HepG2 (cell line): ENCODE measurements around the gene TGM1. TPM values are rescaled to one million over a fixed set of nuclear protein-coding genes. Genes with fewer than 3 reads are reported as not detected.

Experiments used
- CEBPG ChIP-seq: IDR thresholded peaks from 2 replicates; pipeline ENCODE4 v1.6.1; 2016
- CHCHD3 ChIP-seq: sonication (generic); formaldehyde crosslinking; IDR thresholded peaks from 2 replicates; pipeline ENCODE4 v1.8.0; 2022; ENCODE audit warnings: mild to moderate bottlenecking, missing genetic modification reagents, moderate library complexity
- DR1 ChIP-seq: sonication (generic); formaldehyde crosslinking; IDR thresholded peaks from 2 replicates; pipeline ENCODE4 v1.8.0; 2021; ENCODE audit warnings: mild to moderate bottlenecking, missing genetic modification reagents, inconsistent platforms
- HCFC1 ChIP-seq: fragments of 150-350 bp; IDR thresholded peaks from 2 replicates; pipeline ENCODE4 v1.6.1; 2014; ENCODE audit warnings: low read depth, low read length
- HNRNPLL ChIP-seq: fragments of 200-400 bp; formaldehyde crosslinking; IDR thresholded peaks from 2 replicates; pipeline ENCODE4 v1.6.1; 2017; ENCODE audit warnings: mild to moderate bottlenecking, low read depth, low read length; ENCODE audit not compliant: poor library complexity, severe bottlenecking
- HOXD1 ChIP-seq: sonication (generic); formaldehyde crosslinking; IDR thresholded peaks from 2 replicates; pipeline ENCODE4 v1.5.0; 2020; ENCODE audit warnings: missing genetic modification reagents
- MLLT10 ChIP-seq: sonication (generic); formaldehyde crosslinking; IDR thresholded peaks from 2 replicates; pipeline ENCODE4 v1.4.0; 2020; ENCODE audit warnings: missing genetic modification reagents
- NCOR1 ChIP-seq: fragments of 200-600 bp; sonication (generic); IDR thresholded peaks from 2 replicates; pipeline ENCODE4 v1.7.0; 2017; ENCODE audit warnings: antibody characterized with exemption, low read length, borderline replicate concordance
- POLR2G ChIP-seq: fragments of 200-400 bp; formaldehyde crosslinking; IDR thresholded peaks from 2 replicates; pipeline ENCODE4 v1.6.1; 2018; ENCODE audit warnings: mild to moderate bottlenecking, low read depth, low read length, moderate library complexity
- PRDM15 ChIP-seq: sonication (generic); formaldehyde crosslinking; IDR thresholded peaks from 2 replicates; pipeline ENCODE4 v1.4.0; 2020; ENCODE audit warnings: missing genetic modification reagents
- SETDB1 ChIP-seq: sonication (generic); formaldehyde crosslinking; IDR thresholded peaks from 2 replicates; pipeline ENCODE4 v1.5.1; 2020; ENCODE audit warnings: missing genetic modification reagents, mild to moderate bottlenecking, borderline replicate concordance
- TSC22D2 ChIP-seq: sonication (generic); formaldehyde crosslinking; IDR thresholded peaks from 2 replicates; pipeline ENCODE4 v1.5.1; 2020; ENCODE audit warnings: missing genetic modification reagents, mild to moderate bottlenecking, borderline replicate concordance
- ZBTB39 ChIP-seq: sonication (generic); formaldehyde crosslinking; IDR thresholded peaks from 2 replicates; pipeline ENCODE4 v1.5.0; 2020; ENCODE audit warnings: missing genetic modification reagents
- ZBTB42 ChIP-seq: sonication (generic); formaldehyde crosslinking; IDR thresholded peaks from 2 replicates; pipeline ENCODE4 v1.5.0; 2020; ENCODE audit warnings: mild to moderate bottlenecking, missing genetic modification reagents
- ZBTB49 ChIP-seq: sonication (generic); formaldehyde crosslinking; IDR thresholded peaks from 2 replicates; pipeline ENCODE4 v1.4.0; 2020; ENCODE audit warnings: missing genetic modification reagents, borderline replicate concordance
- ZFP36L2 ChIP-seq: sonication (generic); formaldehyde crosslinking; IDR thresholded peaks from 2 replicates; pipeline ENCODE4 v1.4.0; 2020; ENCODE audit warnings: missing genetic modification reagents
- ZFP41 ChIP-seq: sonication (generic); formaldehyde crosslinking; IDR thresholded peaks from 2 replicates; pipeline ENCODE4 v1.4.0; 2020; ENCODE audit warnings: mild to moderate bottlenecking, missing genetic modification reagents, borderline replicate concordance
- ZNF12 ChIP-seq: sonication (generic); formaldehyde crosslinking; IDR thresholded peaks from 2 replicates; pipeline ENCODE4 v1.5.0; 2020; ENCODE audit warnings: missing genetic modification reagents
- ZNF253 ChIP-seq: sonication (generic); formaldehyde crosslinking; IDR thresholded peaks from 2 replicates; pipeline ENCODE4 v1.8.0; 2022; ENCODE audit warnings: mild to moderate bottlenecking, missing genetic modification reagents, borderline replicate concordance
- ZNF644 ChIP-seq: IDR thresholded peaks from 2 replicates; pipeline ENCODE4 v1.6.1; 2016; ENCODE audit warnings: low read depth
- ZNF709 ChIP-seq: sonication (generic); formaldehyde crosslinking; IDR thresholded peaks from 2 replicates; pipeline ENCODE4 v1.5.0; 2020; ENCODE audit warnings: mild to moderate bottlenecking, missing genetic modification reagents
- polyA plus RNA-seq, 8 experiments: library from polyadenylated mRNA; depleted of rRNA in 3 of 8; stranded (reverse) in 7 of 8; unstranded in 1 of 8; fragments of >200 nt; fragmentation: Illumina TruSeq in 4 of 8; extraction: Trizol in 4 of 8; gene quantifications; 2 replicates each; pipeline versions ENCODE4 v1.2.1 to v1.2.3, GENCODE V29; 2011 to 2016; ENCODE audit warnings: low read depth in 4 of 8, missing spikeins in 1 of 8, mixed read lengths in 1 of 8; ENCODE audit not compliant: insufficient read depth in 1 of 8
- total RNA-seq, 5 experiments: library from RNA; depleted of rRNA; stranded (reverse); fragments of >200 nt; fragmentation: Illumina TruSeq; extraction: Trizol; gene quantifications; 2 replicates each; pipeline ENCODE4 v1.2.3, GENCODE V29; 2016; ENCODE audit warnings: low read depth in 1 of 5

The TGM1 gene
- total and polyA plus RNA-seq, 2 of the 13 experiments (the other 11 are each of a cell fraction or from before 2014, with no cell fraction given), result 3.2 to 10.6 TPM

GRCh38 chr14:24243336-24243836 lies 19.6 kb downstream of the TGM1 start (continued):
- TF ChIP-seq PRDM15 (CRISPR knock-in tag) (no peak; the same call in 1 of the 2 replicates), ZNF644 (CRISPR knock-in tag) (no peak), ZFP41 (CRISPR knock-in tag) (no peak), SETDB1 (CRISPR knock-in tag) (no peak), ZBTB49 (CRISPR knock-in tag) (no peak), CEBPG (CRISPR knock-in tag) (no peak), ZFP36L2 (CRISPR knock-in tag) (no peak), ZNF253 (CRISPR knock-in tag) (no peak), HNRNPLL (no peak), DR1 (CRISPR knock-in tag) (no peak), ZNF12 (0 out of 2 replicates have a peak, but pooled peaks have one; percentile 2), ZBTB42 (no peak), HCFC1 (no peak), CHCHD3 (CRISPR knock-in tag) (no peak), HOXD1 (CRISPR knock-in tag) (no peak; the same call in 1 of the 2 replicates), TSC22D2 (CRISPR knock-in tag) (0 out of 2 replicates have a peak, but pooled peaks have one; percentile 53), POLR2G (no peak), NCOR1 (no peak), MLLT10 (CRISPR knock-in tag) (no peak), ZNF709 (CRISPR knock-in tag) (no peak), ZBTB39 (peak; percentile 21; the same call in 1 of the 2 replicates)
